ENCODE data around the gene DLGAP1. TPM values are rescaled to one million over a fixed set of nuclear protein-coding genes. Genes with fewer than 3 reads are reported as not detected.
"Not testable (repeated sequence)": the region's sequence is repeated elsewhere in the genome, so short reads cannot be mapped to it uniquely, and the experiment has no call there.

DLGAP1 gene
- total and polyA plus RNA-seq, 10 donors, result 0.11 to 6.0 (median 2.1) TPM

DNA sequence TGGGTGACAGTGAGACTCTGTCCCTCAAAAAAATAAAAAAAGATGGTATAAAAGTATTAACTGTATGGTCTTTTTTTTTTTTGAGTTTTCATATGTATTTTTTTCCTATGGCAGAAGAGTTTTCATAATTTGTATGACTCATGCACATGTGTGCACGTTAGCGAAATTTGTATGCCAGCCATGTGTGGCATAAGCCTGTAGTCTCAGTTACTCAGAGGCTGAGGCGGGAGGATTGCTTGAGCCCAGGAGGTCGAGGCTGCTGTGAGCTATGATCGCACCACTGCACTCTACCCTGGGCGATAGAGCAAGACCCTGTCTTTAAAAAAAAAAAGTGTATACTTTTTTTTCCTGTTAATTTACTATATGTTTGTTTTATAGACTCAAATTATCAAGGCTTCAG is 844.3 kb downstream of the DLGAP1 start:
- Histone ChIP-seq H3K27ac (no peak overlapping the region), H3K4me3 (no peak overlapping the region), H3K4me1 (peaks cover 8 to 20% (median 13%) of the 10 kb centered on the region in 6 donors), H3K36me3 (no peaks in the 10 kb centered on the region), H3K9me3 (no peaks in the 10 kb centered on the region), H3K27me3 (replicated peaks in 1 of 7) (no peaks in the 10 kb centered on the region)
- DNase-seq, result peak; percentile 20
- TF ChIP-seq, protein P1, sequence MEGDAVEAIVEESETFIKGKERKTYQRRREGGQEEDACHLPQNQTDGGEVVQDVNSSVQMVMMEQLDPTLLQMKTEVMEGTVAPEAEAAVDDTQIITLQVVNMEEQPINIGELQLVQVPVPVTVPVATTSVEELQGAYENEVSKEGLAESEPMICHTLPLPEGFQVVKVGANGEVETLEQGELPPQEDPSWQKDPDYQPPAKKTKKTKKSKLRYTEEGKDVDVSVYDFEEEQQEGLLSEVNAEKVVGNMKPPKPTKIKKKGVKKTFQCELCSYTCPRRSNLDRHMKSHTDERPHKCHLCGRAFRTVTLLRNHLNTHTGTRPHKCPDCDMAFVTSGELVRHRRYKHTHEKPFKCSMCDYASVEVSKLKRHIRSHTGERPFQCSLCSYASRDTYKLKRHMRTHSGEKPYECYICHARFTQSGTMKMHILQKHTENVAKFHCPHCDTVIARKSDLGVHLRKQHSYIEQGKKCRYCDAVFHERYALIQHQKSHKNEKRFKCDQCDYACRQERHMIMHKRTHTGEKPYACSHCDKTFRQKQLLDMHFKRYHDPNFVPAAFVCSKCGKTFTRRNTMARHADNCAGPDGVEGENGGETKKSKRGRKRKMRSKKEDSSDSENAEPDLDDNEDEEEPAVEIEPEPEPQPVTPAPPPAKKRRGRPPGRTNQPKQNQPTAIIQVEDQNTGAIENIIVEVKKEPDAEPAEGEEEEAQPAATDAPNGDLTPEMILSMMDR (IDR thresholded peaks at IDR 0.05 in 8 of 11, conservative IDR thresholded peaks at IDR 0.05 in 3 of 11), result no peak
- no peak for TF ChIP-seq POLR2AphosphoS5 (IDR thresholded peaks at IDR 0.05)
- TF ChIP-seq POLR2A (IDR thresholded peaks at IDR 0.05), result no peak
- WGBS, 5 donors, result 82 to 91% (median 89%) methylated on average over 6 of the region's 6 CpGs
- intact Hi-C loops (cut with DNase I; ENCODE audit: low total_unique reads), result no loop called here

DNA sequence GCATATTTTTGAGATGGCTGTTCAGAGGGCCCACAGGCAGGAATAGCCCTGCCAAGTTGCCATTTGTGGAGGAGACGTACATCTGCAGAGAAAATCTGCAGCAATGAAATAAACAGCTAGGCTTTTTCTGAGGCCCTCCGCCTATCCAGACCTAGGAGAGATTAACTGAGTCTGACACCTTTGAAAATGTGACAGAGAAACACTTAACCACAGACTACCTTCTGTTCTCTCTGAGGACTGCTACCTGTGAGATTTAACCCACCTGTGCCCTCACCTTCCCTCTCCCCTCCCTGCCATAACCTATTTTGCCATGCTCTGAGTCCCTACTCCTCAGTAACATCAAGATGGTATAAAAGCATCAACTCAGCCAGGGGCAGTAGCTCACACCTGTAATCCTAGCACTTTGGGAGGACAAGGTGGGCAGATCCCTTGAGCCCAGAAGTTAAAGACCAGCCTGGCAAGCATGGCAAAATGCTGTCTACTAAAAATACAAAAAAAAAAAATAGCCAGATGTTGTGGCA is 844.9 kb downstream of the DLGAP1 start:
- intact Hi-C loops (cut with DNase I; ENCODE audit: low total_unique reads), result no loop called here

DNA sequence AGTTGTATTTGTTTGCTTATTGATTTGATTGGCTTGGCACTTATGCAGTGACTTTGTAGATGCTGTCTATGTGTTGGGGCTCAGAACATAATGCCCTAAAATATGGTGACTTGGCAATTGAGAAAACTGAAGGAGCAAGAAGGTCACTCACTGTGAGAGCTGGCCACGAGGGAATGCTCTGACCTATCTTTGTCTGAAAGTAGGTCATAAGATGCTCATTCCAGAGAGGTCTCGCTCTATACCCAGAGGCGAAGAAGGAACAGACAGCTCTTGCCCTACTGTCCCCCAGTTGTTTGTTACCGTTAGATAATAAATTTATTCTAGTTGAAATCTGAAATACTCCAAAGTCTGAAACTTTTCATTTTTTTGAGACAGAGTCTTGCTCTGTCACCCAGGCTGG is 846.6 kb downstream of the DLGAP1 start:
- H3K36me3 ChIP-seq, result no peaks in the 10 kb centered on the region
- TF ChIP-seq, protein P1 (IDR thresholded peaks at IDR 0.05 in 8 of 11, conservative IDR thresholded peaks at IDR 0.05 in 3 of 11), result no peak
- TF ChIP-seq POLR2AphosphoS5 (IDR thresholded peaks at IDR 0.05) (no peak), POLR2A (IDR thresholded peaks at IDR 0.05) (no peak)
- H3K4me3 ChIP-seq, result no peak overlapping the region
- intact Hi-C loops (cut with DNase I; ENCODE audit: low total_unique reads), result loop anchor here (10.0 kb wide), 1 partner anchor 56 kb away; no protein-coding TSS in a partner anchor
- WGBS, 5 donors, result 89 to 95% (median 92%) methylated on average over 4 of the region's 4 CpGs
- H3K4me1 ChIP-seq, result peaks cover 27 to 43% (median 34%) of the 10 kb centered on the region in 6 donors
- H3K27me3 ChIP-seq (replicated peaks in 1 of 7), result no peaks in the 10 kb centered on the region
- no peak for DNase-seq
- peak overlapping the region in 1 of 8 donors; percentile 94 for H3K27ac ChIP-seq
- H3K9me3 ChIP-seq, result no peaks in the 10 kb centered on the region

More for the DNA sequence above, 844.9 kb downstream of the DLGAP1 start:
- Histone ChIP-seq H3K4me3 (no peak overlapping the region), H3K36me3 (no peaks in the 10 kb centered on the region), H3K4me1 (peaks cover 10 to 26% (median 17%) of the 10 kb centered on the region in 6 donors), H3K27ac (no peak overlapping the region), H3K9me3 (no peaks in the 10 kb centered on the region), H3K27me3 (replicated peaks in 1 of 7) (no peaks in the 10 kb centered on the region)
- 86 to 96% (median 92%) methylated on average over 2 of the region's 2 CpGs for WGBS, 5 donors
- TF ChIP-seq POLR2A (IDR thresholded peaks at IDR 0.05), result no peak
- no peak for TF ChIP-seq POLR2AphosphoS5 (IDR thresholded peaks at IDR 0.05)
- TF ChIP-seq, protein P1 (IDR thresholded peaks at IDR 0.05 in 8 of 11, conservative IDR thresholded peaks at IDR 0.05 in 3 of 11), result no peak
- DNase-seq, result peak; percentile 1

DNA sequence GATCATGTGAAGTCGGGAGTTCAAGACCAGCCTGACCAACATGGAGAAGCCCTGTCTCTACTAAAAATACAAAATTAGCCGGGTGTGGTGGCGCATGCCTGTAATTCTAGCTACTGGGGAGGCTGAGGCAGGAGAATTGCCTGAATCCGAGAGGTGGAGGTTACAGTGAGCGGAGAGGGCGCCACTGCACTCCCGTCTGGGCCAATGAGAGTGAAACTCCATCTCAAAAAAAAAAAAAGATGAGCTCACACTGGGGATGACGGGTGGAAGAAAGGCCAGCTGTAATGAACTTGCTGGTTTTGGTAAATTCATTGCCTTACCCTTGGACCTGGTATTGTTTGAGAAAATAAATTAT is 847.0 kb downstream of the DLGAP1 start:
- H3K4me3 ChIP-seq; H3K36me3 ChIP-seq; H3K27me3 ChIP-seq (replicated peaks in 1 of 7); DNase-seq; H3K9me3 ChIP-seq: not testable (repeated sequence)
- WGBS, 5 donors, result 83 to 97% (median 96%) methylated on average over 7 to 8 of the region's 8 CpGs
- intact Hi-C loops (cut with DNase I; ENCODE audit: low total_unique reads), result loop anchor here (10.0 kb wide), 1 partner anchor 57 kb away; no protein-coding TSS in a partner anchor
- Histone ChIP-seq H3K27ac (peak overlapping the region in 3 of 8 donors; percentile 89 to 94 (median 90)), H3K4me1 (peaks cover 28 to 47% (median 38%) of the 10 kb centered on the region in 6 donors)

All from spleen (tissue), 11 donors.